ENCODE measurements around the gene LRRTM3. TPM values are rescaled to one million over a fixed set of nuclear protein-coding genes. Genes with fewer than 3 reads are reported as not detected.

The LRRTM3 gene
- total RNA-seq, 2 experiments from 2014 or later, result not detected

DNA sequence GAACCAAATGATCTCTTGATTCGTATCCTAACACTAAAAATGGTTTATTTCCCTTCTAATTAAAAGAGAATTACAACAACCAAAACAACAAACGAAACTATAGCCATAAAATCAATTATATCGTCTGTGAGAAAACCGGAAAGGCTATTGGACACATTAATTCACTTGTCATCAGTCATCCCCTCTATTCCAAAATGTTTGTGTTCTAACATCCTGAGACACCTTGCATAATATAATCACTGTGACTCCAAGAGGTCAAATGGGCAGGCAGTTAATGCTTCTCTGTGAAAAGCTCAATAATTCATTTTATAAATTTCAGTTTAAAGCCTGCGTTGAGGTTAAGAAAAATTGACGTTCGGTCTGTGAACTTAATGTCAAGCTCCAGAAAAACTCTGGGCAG lies 463 bp upstream of the LRRTM3 start:
- Mint-ChIP-seq H3K27ac (no peak overlapping the region), H3K4me3 (no peak overlapping the region), H3K9me3 (no peaks in the 10 kb centered on the region), H3K4me1 (no peaks in the 10 kb centered on the region), H3K27me3 (peaks cover 35% of the 10 kb centered on the region), H3K36me3 (ENCODE audit: low read depth) (no peaks in the 10 kb centered on the region)
- DNase-seq, result no peak
- ChIA-PET CTCF (interaction anchor here (0.7 kb wide), 1 partner anchor 29 kb away, joined by 3 read pairs; no protein-coding TSS in a partner anchor), POLR2A (no interaction called here)

DNA sequence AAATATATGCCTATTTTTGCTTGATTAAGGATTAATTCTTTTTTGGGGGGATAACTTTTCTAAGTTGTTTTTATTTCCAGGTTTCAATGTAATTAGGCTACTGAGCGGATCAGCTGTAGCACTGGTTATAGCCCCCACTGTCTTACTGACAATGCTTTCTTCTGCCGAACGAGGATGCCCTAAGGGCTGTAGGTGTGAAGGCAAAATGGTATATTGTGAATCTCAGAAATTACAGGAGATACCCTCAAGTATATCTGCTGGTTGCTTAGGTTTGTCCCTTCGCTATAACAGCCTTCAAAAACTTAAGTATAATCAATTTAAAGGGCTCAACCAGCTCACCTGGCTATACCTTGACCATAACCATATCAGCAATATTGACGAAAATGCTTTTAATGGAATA lies 1.0 kb downstream of the LRRTM3 start:
- Mint-ChIP-seq H3K4me3 (no peak overlapping the region), H3K27ac (no peak overlapping the region), H3K4me1 (no peaks in the 10 kb centered on the region), H3K36me3 (ENCODE audit: low read depth) (no peaks in the 10 kb centered on the region), H3K27me3 (peaks cover 36% of the 10 kb centered on the region), H3K9me3 (no peaks in the 10 kb centered on the region)
- ChIA-PET CTCF (no interaction called here), POLR2A (no interaction called here)
- DNase-seq, result no peak

DNA sequence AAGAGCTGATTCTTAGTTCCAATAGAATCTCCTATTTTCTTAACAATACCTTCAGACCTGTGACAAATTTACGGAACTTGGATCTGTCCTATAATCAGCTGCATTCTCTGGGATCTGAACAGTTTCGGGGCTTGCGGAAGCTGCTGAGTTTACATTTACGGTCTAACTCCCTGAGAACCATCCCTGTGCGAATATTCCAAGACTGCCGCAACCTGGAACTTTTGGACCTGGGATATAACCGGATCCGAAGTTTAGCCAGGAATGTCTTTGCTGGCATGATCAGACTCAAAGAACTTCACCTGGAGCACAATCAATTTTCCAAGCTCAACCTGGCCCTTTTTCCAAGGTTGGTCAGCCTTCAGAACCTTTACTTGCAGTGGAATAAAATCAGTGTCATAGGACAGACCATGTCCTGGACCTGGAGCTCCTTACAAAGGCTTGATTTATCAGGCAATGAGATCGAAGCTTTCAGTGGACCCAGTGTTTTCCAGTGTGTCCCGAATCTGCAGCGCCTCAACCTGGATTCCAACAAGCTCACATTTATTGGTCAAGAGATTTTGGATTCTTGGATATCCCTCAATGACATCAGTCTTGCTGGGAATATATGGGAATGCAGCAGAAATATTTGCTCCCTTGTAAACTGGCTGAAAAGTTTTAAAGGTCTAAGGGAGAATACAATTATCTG lies 1.6 kb downstream of the LRRTM3 start:
- no peak overlapping the region for H3K4me3 Mint-ChIP-seq
- CTCF ChIA-PET, result no interaction called here
- H3K4me1 Mint-ChIP-seq, result no peaks in the 10 kb centered on the region
- POLR2A ChIA-PET, result no interaction called here
- DNase-seq, result no peak
- H3K36me3 Mint-ChIP-seq (ENCODE audit: low read depth), result no peaks in the 10 kb centered on the region
- H3K27ac Mint-ChIP-seq, result no peak overlapping the region
- no peaks in the 10 kb centered on the region for H3K9me3 Mint-ChIP-seq
- peaks cover 36% of the 10 kb centered on the region for H3K27me3 Mint-ChIP-seq

DNA sequence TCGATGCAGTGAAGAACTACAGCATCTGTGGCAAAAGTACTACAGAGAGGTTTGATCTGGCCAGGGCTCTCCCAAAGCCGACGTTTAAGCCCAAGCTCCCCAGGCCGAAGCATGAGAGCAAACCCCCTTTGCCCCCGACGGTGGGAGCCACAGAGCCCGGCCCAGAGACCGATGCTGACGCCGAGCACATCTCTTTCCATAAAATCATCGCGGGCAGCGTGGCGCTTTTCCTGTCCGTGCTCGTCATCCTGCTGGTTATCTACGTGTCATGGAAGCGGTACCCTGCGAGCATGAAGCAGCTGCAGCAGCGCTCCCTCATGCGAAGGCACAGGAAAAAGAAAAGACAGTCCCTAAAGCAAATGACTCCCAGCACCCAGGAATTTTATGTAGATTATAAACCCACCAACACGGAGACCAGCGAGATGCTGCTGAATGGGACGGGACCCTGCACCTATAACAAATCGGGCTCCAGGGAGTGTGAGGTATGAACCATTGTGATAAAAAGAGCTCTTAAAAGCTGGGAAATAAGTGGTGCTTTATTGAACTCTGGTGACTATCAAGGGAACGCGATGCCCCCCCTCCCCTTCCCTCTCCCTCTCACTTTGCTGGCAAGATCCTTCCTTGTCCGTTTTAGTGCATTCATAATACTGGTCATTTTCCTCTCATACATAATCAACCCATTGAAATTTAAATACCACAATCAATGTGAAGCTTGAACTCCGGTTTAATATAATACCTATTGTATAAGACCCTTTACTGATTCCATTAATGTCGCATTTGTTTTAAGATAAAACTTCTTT lies 2.3 kb downstream of the LRRTM3 start:
- Mint-ChIP-seq H3K27me3 (peaks cover 36% of the 10 kb centered on the region), H3K4me3 (no peak overlapping the region), H3K36me3 (ENCODE audit: low read depth) (no peaks in the 10 kb centered on the region), H3K9me3 (no peaks in the 10 kb centered on the region), H3K27ac (no peak overlapping the region), H3K4me1 (no peaks in the 10 kb centered on the region)
- no peak for DNase-seq
- CTCF ChIA-PET, result interaction anchor here (0.8 to 1.9 kb wide), 2 partner anchors 10 to 38 kb away, joined by 4 read pairs; no protein-coding TSS in a partner anchor
- POLR2A ChIA-PET, result no interaction called here

DNA sequence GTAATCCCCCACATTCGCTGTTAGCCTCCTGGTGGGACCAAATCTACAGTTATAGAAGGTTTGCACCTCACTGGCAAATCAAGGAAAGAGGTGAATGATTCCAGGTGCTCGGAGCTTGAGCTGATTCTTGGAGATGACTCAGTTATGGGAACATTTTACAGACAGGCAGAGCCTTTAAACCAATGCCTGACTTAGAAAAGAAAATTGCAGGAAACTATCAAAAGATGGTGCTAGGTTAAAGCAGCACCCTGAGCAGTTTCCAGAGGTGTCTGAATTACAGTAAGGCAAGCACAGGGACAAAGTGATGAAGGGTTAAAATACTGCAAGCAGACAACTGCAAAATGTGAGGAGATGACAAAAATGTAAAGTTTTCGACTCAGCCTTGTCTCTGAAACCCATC lies 2.9 kb downstream of the LRRTM3 start:
- Mint-ChIP-seq H3K9me3 (no peaks in the 10 kb centered on the region), H3K27ac (no peak overlapping the region), H3K4me3 (no peak overlapping the region), H3K36me3 (ENCODE audit: low read depth) (no peaks in the 10 kb centered on the region), H3K27me3 (peaks cover 36% of the 10 kb centered on the region), H3K4me1 (no peaks in the 10 kb centered on the region)
- CTCF ChIA-PET, result interaction anchor here (0.8 to 1.9 kb wide), 2 partner anchors 10 to 38 kb away, joined by 4 read pairs; no protein-coding TSS in a partner anchor
- POLR2A ChIA-PET, result no interaction called here
- no peak for DNase-seq

DNA sequence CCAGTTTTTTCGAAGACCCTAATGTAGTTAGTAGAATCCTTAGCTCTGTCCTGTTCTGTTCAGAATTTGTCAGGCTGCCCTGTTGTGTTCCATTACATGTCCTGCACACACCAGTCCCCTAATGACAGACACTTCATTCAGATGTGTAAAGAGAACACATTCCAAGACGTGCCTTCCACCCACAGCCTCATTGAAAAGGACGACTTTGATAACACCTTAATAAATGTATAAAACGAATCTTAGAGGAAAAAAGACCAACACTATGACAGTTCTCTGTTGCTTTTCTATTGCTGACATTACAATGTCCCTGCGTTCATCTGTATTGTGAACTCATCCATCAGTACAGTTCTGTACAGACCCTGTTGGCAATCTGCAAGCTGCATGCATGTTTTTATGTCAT lies 3.5 kb downstream of the LRRTM3 start:
- no peak for DNase-seq
- Mint-ChIP-seq H3K36me3 (ENCODE audit: low read depth) (no peaks in the 10 kb centered on the region), H3K9me3 (no peaks in the 10 kb centered on the region), H3K4me3 (no peak overlapping the region), H3K27me3 (peaks cover 36% of the 10 kb centered on the region), H3K27ac (no peak overlapping the region), H3K4me1 (no peaks in the 10 kb centered on the region)
- ChIA-PET CTCF (interaction anchor here (1.9 kb wide), 1 partner anchor 9 kb away, joined by 4 read pairs; no protein-coding TSS in a partner anchor), POLR2A (no interaction called here)

DNA sequence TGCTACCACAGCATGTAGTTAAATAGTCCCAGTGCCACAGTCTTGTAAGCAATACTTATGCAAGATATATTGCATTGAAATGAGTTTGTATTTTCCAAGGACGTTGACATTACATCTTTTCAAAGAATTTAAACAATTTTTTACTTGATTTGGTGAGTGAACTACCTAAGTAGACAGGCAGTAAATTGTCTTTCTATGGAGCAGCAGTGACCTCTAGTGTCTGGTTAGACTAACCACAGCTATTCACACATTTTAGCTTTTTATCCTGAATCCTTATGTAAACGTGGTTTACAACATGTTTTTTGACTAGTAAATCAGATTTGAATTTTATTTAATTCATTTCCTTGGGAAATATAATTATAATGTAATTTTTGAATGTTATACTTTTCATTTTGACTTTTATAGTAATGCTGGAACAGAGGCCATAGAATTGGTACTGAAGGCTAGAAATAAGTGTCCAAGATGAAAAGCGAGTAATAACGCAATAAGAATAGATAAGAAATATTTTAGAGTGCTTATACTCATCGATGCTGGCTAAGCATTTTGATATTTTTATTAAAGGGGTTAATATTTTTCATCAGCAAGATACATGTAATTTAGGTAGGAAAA lies 5.6 kb downstream of the LRRTM3 start:
- CTCF ChIA-PET, result interaction anchor here (0.9 to 1.8 kb wide), 4 partner anchors 51 to 752 kb away, joined by 3 to 4 read pairs (median 3); no protein-coding TSS in a partner anchor
- Mint-ChIP-seq H3K27me3 (peaks cover 29% of the 10 kb centered on the region), H3K27ac (no peak overlapping the region), H3K4me3 (no peak overlapping the region), H3K4me1 (no peaks in the 10 kb centered on the region), H3K9me3 (no peaks in the 10 kb centered on the region), H3K36me3 (ENCODE audit: low read depth) (no peaks in the 10 kb centered on the region)
- no peak for DNase-seq
- POLR2A ChIA-PET, result no interaction called here

DNA sequence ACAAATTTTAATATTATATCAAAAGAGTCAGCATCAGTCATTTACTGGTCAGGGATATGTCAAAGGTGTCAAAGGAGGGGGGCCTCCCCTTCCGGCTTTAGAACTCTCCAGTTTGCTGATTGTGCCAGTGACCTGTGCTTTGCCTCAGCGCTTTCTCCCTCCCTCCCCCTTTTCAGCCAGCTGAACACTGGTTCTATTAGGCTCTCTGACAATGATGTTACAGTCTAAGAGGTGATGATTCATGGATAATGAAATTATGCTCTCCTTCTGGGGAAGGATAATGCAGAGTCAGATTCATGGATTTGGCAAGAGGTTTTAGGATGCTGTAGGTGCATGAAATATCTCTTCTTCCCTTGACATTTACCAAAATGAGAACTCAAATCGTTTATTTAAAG lies 6.1 kb downstream of the LRRTM3 start:
- Mint-ChIP-seq H3K9me3 (no peaks in the 10 kb centered on the region), H3K27me3 (peaks cover 27% of the 10 kb centered on the region), H3K4me3 (no peak overlapping the region), H3K4me1 (no peaks in the 10 kb centered on the region), H3K36me3 (ENCODE audit: low read depth) (no peaks in the 10 kb centered on the region), H3K27ac (no peak overlapping the region)
- POLR2A ChIA-PET, result no interaction called here
- no peak for DNase-seq
- CTCF ChIA-PET, result interaction anchor here (0.9 to 1.8 kb wide), 4 partner anchors 52 to 753 kb away, joined by 3 to 4 read pairs (median 3); no protein-coding TSS in a partner anchor

DNA sequence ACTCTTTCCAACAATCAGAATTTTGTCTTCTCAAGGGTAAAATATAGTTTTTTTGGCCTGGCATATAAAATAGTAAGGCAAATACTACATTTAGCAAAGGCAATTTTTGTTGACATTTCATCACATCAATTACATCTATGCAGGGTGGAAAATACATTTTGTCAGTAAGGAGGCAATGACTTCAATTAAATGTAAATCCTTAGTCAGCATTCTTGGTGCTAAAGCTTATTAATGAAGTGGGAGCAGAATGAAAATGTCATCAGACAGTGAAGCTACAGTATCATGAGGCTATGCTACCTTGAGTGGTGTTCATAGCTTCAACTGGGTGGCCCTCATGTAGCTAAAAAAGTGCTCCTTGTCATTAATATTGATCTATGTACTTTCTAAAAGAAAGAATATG lies 8.9 kb downstream of the LRRTM3 start:
- H3K4me1 Mint-ChIP-seq, result no peaks in the 10 kb centered on the region
- H3K36me3 Mint-ChIP-seq (ENCODE audit: low read depth), result no peaks in the 10 kb centered on the region
- ChIA-PET POLR2A (no interaction called here), CTCF (interaction anchor here (0.6 kb wide), 1 partner anchor 844 kb away, joined by 3 read pairs; no protein-coding TSS in a partner anchor)
- H3K27ac Mint-ChIP-seq, result no peak overlapping the region
- no peak for DNase-seq
- no peak overlapping the region for H3K4me3 Mint-ChIP-seq
- no peaks in the 10 kb centered on the region for H3K9me3 Mint-ChIP-seq
- H3K27me3 Mint-ChIP-seq, result peaks cover 2% of the 10 kb centered on the region

DNA sequence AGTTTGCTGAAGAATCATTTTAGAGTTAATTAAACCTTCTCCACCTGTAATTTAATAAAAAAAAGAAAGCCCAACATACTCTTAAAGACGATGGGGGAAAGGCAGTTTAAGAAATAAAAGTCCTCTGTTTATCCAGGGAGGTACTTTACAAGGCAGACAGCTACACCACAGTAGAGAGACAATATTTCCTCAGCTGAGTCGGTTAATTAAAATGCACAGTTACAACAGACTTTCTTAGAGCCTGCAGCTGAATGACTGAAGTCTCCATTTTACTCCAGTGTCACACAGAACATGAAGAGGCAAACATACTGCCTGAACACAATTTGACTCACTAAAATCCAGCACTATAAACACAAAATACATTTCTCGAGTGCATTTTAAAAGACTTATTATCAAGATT lies 15.1 kb downstream of the LRRTM3 start:
- Mint-ChIP-seq H3K4me1 (no peaks in the 10 kb centered on the region), H3K27ac (no peak overlapping the region), H3K27me3 (no peaks in the 10 kb centered on the region), H3K4me3 (no peak overlapping the region), H3K9me3 (no peaks in the 10 kb centered on the region), H3K36me3 (ENCODE audit: low read depth) (no peaks in the 10 kb centered on the region)
- DNase-seq, result no peak
- ChIA-PET POLR2A (no interaction called here), CTCF (no interaction called here)

DNA sequence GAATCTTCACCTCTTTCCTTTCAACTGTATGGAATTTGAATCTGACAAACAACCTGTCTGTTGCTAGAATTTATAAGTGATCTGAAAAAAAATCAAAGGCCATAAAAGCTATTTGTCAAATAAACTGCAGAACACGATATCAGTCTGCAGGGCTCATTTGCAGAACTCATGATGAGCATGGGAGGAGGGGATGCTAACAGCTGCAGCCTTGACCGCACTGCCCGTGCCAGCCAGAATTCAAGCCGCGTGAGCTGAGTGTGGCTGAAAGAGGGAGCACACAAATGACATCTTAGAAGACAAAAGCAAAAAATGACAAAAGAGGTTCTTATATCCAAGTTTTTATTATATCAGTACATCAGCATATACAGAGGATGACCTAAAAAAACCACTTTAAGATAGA lies 15.7 kb downstream of the LRRTM3 start:
- DNase-seq, result no peak
- H3K9me3 Mint-ChIP-seq, result no peaks in the 10 kb centered on the region
- no peaks in the 10 kb centered on the region for H3K36me3 Mint-ChIP-seq (ENCODE audit: low read depth)
- no peaks in the 10 kb centered on the region for H3K4me1 Mint-ChIP-seq
- no peaks in the 10 kb centered on the region for H3K27me3 Mint-ChIP-seq
- no peak overlapping the region for H3K27ac Mint-ChIP-seq
- ChIA-PET POLR2A (no interaction called here), CTCF (no interaction called here)
- H3K4me3 Mint-ChIP-seq, result no peak overlapping the region

DNA sequence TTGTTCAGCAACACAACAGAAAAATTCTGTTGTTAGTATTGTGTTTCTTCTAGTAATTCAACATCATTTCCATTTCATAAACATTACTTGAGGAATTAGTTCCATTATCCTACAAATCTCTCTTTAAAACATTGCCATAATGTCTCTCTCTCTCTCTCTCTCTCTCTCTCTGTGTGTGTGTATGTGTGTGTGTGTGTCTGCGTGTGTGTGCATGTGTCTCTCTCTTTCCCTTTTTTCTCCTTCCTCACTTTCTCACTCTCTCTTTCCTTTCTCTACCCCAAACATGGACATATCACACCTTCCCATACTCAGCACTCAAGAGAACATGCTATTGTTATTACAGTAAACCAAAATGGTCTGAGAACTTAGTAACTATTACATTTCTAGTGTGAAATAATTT lies 16.6 kb downstream of the LRRTM3 start:
- H3K27me3 Mint-ChIP-seq, result no peaks in the 10 kb centered on the region
- ChIA-PET POLR2A (no interaction called here), CTCF (no interaction called here)
- no peak overlapping the region for H3K27ac Mint-ChIP-seq
- no peak overlapping the region for H3K4me3 Mint-ChIP-seq
- no peaks in the 10 kb centered on the region for H3K4me1 Mint-ChIP-seq
- H3K9me3 Mint-ChIP-seq, result no peaks in the 10 kb centered on the region
- no peak for DNase-seq
- no peaks in the 10 kb centered on the region for H3K36me3 Mint-ChIP-seq (ENCODE audit: low read depth)

DNA sequence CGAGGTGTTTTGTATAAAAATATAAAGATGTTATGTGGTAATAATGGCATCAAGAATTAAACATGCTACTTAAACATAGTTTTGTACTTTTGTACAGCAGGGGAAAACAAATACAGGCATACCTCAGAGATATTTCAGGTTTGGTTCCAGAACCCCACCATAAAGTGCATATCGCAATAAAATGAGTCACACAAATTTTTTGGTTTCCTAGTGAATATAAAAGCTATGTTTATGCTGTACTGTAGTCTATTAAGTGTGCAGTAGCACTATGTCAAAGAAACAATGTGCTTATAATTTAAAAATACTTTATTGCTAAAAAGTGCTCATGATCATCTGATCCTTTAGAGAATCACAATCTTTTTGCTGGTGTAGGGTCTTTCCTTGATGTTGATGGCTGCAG lies 17.8 kb downstream of the LRRTM3 start:
- Mint-ChIP-seq H3K27me3 (no peaks in the 10 kb centered on the region), H3K4me3 (no peak overlapping the region), H3K9me3 (no peaks in the 10 kb centered on the region), H3K4me1 (no peaks in the 10 kb centered on the region), H3K36me3 (ENCODE audit: low read depth) (no peaks in the 10 kb centered on the region), H3K27ac (no peak overlapping the region)
- no peak for DNase-seq
- POLR2A ChIA-PET, result no interaction called here
- CTCF ChIA-PET, result no interaction called here
